Astrocyte (in vitro differentiated cells and primary cell): ENCODE data around the gene TATDN3.
"Not testable (repeated sequence)": the region's sequence is repeated elsewhere in the genome, so short reads cannot be mapped to it uniquely, and the experiment has no call there.

Experiments
- CTCF ChIP-seq: IDR thresholded peaks from 2 replicates; pipeline ENCODE4 v1.5.1; 2011; ENCODE audit warnings: low read depth, mild to moderate bottlenecking, inconsistent platforms, low read length, moderate library complexity; ENCODE audit not compliant: insufficient read depth
- EZH2 ChIP-seq: IDR thresholded peaks from 2 replicates; pipeline ENCODE4 v1.6.1; 2012; ENCODE audit warnings: mild to moderate bottlenecking, low read length, inconsistent platforms; ENCODE audit not compliant: insufficient read depth

DNA sequence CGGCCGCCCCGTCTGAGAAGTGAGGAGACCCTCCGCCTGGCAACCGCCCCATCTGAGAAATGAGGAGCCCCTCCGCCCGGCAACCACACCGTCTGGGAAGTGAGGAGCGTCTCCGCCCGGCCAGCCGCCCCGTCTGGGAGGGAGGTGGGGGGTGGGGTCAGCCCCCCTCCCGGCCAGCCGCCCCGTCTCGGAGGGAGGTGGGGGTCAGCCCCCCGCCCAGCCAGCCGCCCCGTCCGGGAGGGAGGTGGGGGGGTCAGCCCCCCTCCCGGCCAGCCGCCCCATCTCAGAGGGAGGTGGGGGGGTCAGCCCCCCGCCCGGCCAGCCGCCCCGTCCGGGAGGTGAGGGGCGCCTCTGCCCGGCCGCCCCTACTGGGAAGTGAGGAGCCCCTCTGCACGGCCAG is 12.6 kb upstream of the TATDN3 start:
- not testable (repeated sequence) for TF ChIP-seq CTCF, EZH2
